Fibroblast of the aortic adventitia (primary cell): ENCODE results near the gene C13orf42. TPM values are rescaled to one million over a fixed set of nuclear protein-coding genes. Genes with fewer than 3 reads are reported as not detected.

ENCODE experiments used
- DNase-seq: peaks from one replicate; pipeline ENCODE4 v3.0.0-alpha.2; 2010; ENCODE audit warnings: low read depth
- H3K4me3 ChIP-seq: 2 replicates; pipeline ENCODE4 v1.5.1; 2011; ENCODE audit warnings: low read depth, mild to moderate bottlenecking, control low read depth, low read length, moderate library complexity
- CTCF ChIP-seq: IDR thresholded peaks from 2 replicates; pipeline ENCODE4 v1.5.1; 2011; ENCODE audit warnings: mild to moderate bottlenecking, low read length, control low read depth, inconsistent platforms; ENCODE audit not compliant: insufficient read depth
- total RNA-seq: library from RNA; depleted of rRNA; stranded (reverse); fragments of >200 nt; gene quantifications from 2 replicates; pipeline ENCODE4 v1.2.3, GENCODE V29; 2012; ENCODE audit warnings: low replicate concordance

The C13orf42 gene
- total RNA-seq, 1 donor = not detected

- DNase-seq = no peak
- H3K4me3 ChIP-seq = no peak overlapping the region
- TF ChIP-seq CTCF = no peak
These were observed 36.7 kb upstream of the C13orf42 start for GRCh38 chr13:51147732-51148131.

- H3K4me3 ChIP-seq = no peak overlapping the region
These were observed 35.6 kb upstream of the C13orf42 start for GRCh38 chr13:51146667-51147066.

GRCh38 chr13:51137250-51137649 lies 26.2 kb upstream of the C13orf42 start:
- DNase-seq = no peak
- no peak for TF ChIP-seq CTCF
- H3K4me3 ChIP-seq = no peak overlapping the region

More at GRCh38 chr13:51146667-51147066, 35.6 kb upstream of the C13orf42 start:
- TF ChIP-seq CTCF = no peak
- no peak for DNase-seq

GRCh38 chr13:51136276-51136980 lies 25.4 kb upstream of the C13orf42 start:
- TF ChIP-seq CTCF = no peak
- H3K4me3 ChIP-seq = no peak overlapping the region
- no peak for DNase-seq

- no peak overlapping the region for H3K4me3 ChIP-seq
- TF ChIP-seq CTCF = no peak
- DNase-seq = no peak
These were observed 23.8 kb upstream of the C13orf42 start for GRCh38 chr13:51134763-51135365.

- no peak overlapping the region for H3K4me3 ChIP-seq
- no peak for TF ChIP-seq CTCF
- DNase-seq = no peak
These were observed 19.3 kb upstream of the C13orf42 start for GRCh38 chr13:51130348-51130747.
